Testis (tissue), 3 donors: ENCODE measurements around the gene CTBP2. TPM values are rescaled to one million over a fixed set of nuclear protein-coding genes. Genes with fewer than 3 reads are reported as not detected.
A peak's percentile ranks its signal among the peaks of the same experiment; 100 is the strongest.

Experiments used
- DNase-seq: peaks from one replicate; pipeline ENCODE4 v3.0.0-alpha.2; 2019
- H3K27ac ChIP-seq, 2 donors: fragments of 200-600 bp; sonication (generic); one replicate each; pipeline ENCODE4 v1.5.1; 2019
- H3K27me3 ChIP-seq: fragments of 200-600 bp; sonication (generic); one replicate; pipeline ENCODE4 v1.5.1; 2019
- H3K36me3 ChIP-seq: fragments of 200-600 bp; sonication (generic); one replicate; pipeline ENCODE4 v1.5.1; 2017; ENCODE audit warnings: low read depth; ENCODE audit errors: missing control alignments
- H3K4me1 ChIP-seq: fragments of 200-600 bp; sonication (generic); one replicate; pipeline ENCODE4 v1.5.1; 2019
- H3K4me3 ChIP-seq, 2 donors: fragments of 200-600 bp; sonication (generic); one replicate each; pipeline ENCODE4 v1.5.1; 2017 to 2019
- H3K9me3 ChIP-seq: fragments of 200-600 bp; sonication (generic); one replicate; pipeline ENCODE4 v1.5.1; 2017
- CTCF ChIP-seq, 3 experiments: fragments of 450-650 bp in 2 of 3; fragments of 200-600 bp in 1 of 3; sonication (generic) in 1 of 3; IDR thresholded peaks; one replicate each; pipeline ENCODE4 v1.5.1; 2016 to 2019; ENCODE audit warnings: antibody characterized with exemption in 3 of 3, mild to moderate bottlenecking in 2 of 3, moderate library complexity in 1 of 3
- POLR2A ChIP-seq: fragments of 450-650 bp; IDR thresholded peaks from one replicate; pipeline ENCODE4 v1.6.1; 2017; ENCODE audit warnings: antibody characterized with exemption, mild to moderate bottlenecking, moderate library complexity
- WGBS, 2 donors: methylation state at CpG; one replicate each; pipeline ENCODE4 v1.1.5; 2018; 5-methylcytosine and 5-hydroxymethylcytosine counted together
- intact Hi-C: fragments of 100-400 bp; cut with DNase I; formaldehyde crosslinking; loops from one replicate; pipeline ENCODE4 v1.15.1; 2023; ENCODE audit warnings: low total_unique reads
- polyA plus RNA-seq: library from polyadenylated mRNA; stranded (reverse); fragments of 350-450 nt; fragmentation: Illumina TruSeq; extraction: RNeasy Lipid Tissue Mini Kit (QIAGEN cat#74804); gene quantifications from one replicate; pipeline ENCODE4 v1.2.3, GENCODE V29; 2014; ENCODE audit warnings: low read depth, low replicate concordance; ENCODE audit not compliant: insufficient read depth
- total RNA-seq, 2 donors: library from RNA; depleted of rRNA; stranded (reverse); fragments of >200 nt; gene quantifications; one replicate each; pipeline ENCODE4 v1.2.3, GENCODE V29; 2016

Gene CTBP2
- total and polyA plus RNA-seq, 3 donors from 2014 or later = 44.7 to 79.5 (median 52.4) TPM

GRCh38 chr10:124999433-125000365, 160.7 kb downstream of the CTBP2 start:
- H3K4me3 ChIP-seq = no peak overlapping the region
- WGBS, 2 donors = 52 to 55% methylated on average over 2 to 29 of the region's 29 CpGs
- TF ChIP-seq POLR2A = no peak
- TF ChIP-seq CTCF (IDR thresholded peaks at IDR 0.05) = no peak
- H3K27ac ChIP-seq = peak overlapping the region; percentile 74 to 84
- intact Hi-C loops = no loop called here
- peak; percentile 75 for DNase-seq
- H3K36me3 ChIP-seq = peaks cover under 1% of the 10 kb centered on the region
- no peaks in the 10 kb centered on the region for H3K9me3 ChIP-seq
- peaks cover 49% of the 10 kb centered on the region for H3K4me1 ChIP-seq
- no peaks in the 10 kb centered on the region for H3K27me3 ChIP-seq

GRCh38 chr10:124998624-124999291, 161.6 kb downstream of the CTBP2 start:
- Histone ChIP-seq H3K4me1 (peaks cover 49% of the 10 kb centered on the region), H3K36me3 (peaks cover 4% of the 10 kb centered on the region), H3K27me3 (no peaks in the 10 kb centered on the region), H3K27ac (peak overlapping the region; percentile 74 to 84), H3K4me3 (no peak overlapping the region), H3K9me3 (no peaks in the 10 kb centered on the region)
- 81 to 85% methylated on average over 15 to 16 of the region's 16 CpGs for WGBS, 2 donors
- intact Hi-C loops = no loop called here
- peak; percentile 13 for DNase-seq
- no peak for TF ChIP-seq CTCF (IDR thresholded peaks at IDR 0.05)

GRCh38 chr10:124997771-124998623, 162.4 kb downstream of the CTBP2 start:
- intact Hi-C loops = no loop called here
- H3K9me3 ChIP-seq = no peaks in the 10 kb centered on the region
- peak; percentile 21 for DNase-seq
- peaks cover 46% of the 10 kb centered on the region for H3K4me1 ChIP-seq
- H3K27me3 ChIP-seq = no peaks in the 10 kb centered on the region
- peak overlapping the region in 1 of 2 donors; percentile 84 for H3K27ac ChIP-seq
- peaks cover 4% of the 10 kb centered on the region for H3K36me3 ChIP-seq
- TF ChIP-seq CTCF (IDR thresholded peaks at IDR 0.05) = no peak
- no peak for TF ChIP-seq POLR2A
- 64 to 82% methylated on average over 11 to 35 of the region's 35 CpGs for WGBS, 2 donors
- H3K4me3 ChIP-seq = no peak overlapping the region

- 97 to 100% methylated on average over 9 to 11 of the region's 11 CpGs for WGBS, 2 donors
- no peak for DNase-seq
- Histone ChIP-seq H3K36me3 (peaks cover 4% of the 10 kb centered on the region), H3K9me3 (no peaks in the 10 kb centered on the region), H3K4me1 (peaks cover 43% of the 10 kb centered on the region), H3K27ac (no peak overlapping the region), H3K27me3 (no peaks in the 10 kb centered on the region), H3K4me3 (no peak overlapping the region)
- TF ChIP-seq POLR2A (no peak), CTCF (IDR thresholded peaks at IDR 0.05) (no peak)
- intact Hi-C loops = no loop called here
These were observed 163.1 kb downstream of the CTBP2 start for GRCh38 chr10:124997306-124997705.
